MV-4-11 (cell line): ENCODE measurements around the gene AK1.

Experiments used
- DNase-seq: peaks from one replicate; lab custom pipeline; 2025; lab: John Stamatoyannopoulos, UW

AK1 gene

GRCh38 chr9:127877566-127877998 is at the start of gene AK1:
Gene AK1 (minus strand): TSS chr9:127877675. CDS start chr9:127874617, 3,058 bp downstream.
- no peak for DNase-seq

GRCh38 chr9:127926906-127927200 is 49.4 kb upstream of the AK1 start:
- DNase-seq, result no peak

- no peak for DNase-seq
These were observed 48.8 kb upstream of the AK1 start for GRCh38 chr9:127925959-127926905.

- no peak for DNase-seq
These were observed 47.4 kb upstream of the AK1 start for GRCh38 chr9:127924736-127925444.

- no peak for DNase-seq
These were observed 46.3 kb upstream of the AK1 start for GRCh38 chr9:127923771-127924170.

GRCh38 chr9:127923046-127923445 is 45.6 kb upstream of the AK1 start:
- no peak for DNase-seq

- peak; percentile 17 for DNase-seq
These were observed 44.2 kb upstream of the AK1 start for GRCh38 chr9:127921557-127922120.

- no peak for DNase-seq
These were observed 43.3 kb upstream of the AK1 start for GRCh38 chr9:127920794-127921193.

GRCh38 chr9:127919253-127919815 is 41.9 kb upstream of the AK1 start:
- DNase-seq, result peak; percentile 85

GRCh38 chr9:127918183-127919107 is 41.0 kb upstream of the AK1 start:
- DNase-seq, result no peak

GRCh38 chr9:127917603-127918002 is 40.1 kb upstream of the AK1 start:
- DNase-seq, result peak; percentile 84

GRCh38 chr9:127916720-127917581 is 39.5 kb upstream of the AK1 start, which contains the start of gene ST6GALNAC4:
Gene ST6GALNAC4 (minus strand): TSS chr9:127917041. CDS start chr9:127916419, 622 bp downstream.
- peak; percentile 82 for DNase-seq

- DNase-seq, result peak; percentile 20
These were observed 38.6 kb upstream of the AK1 start for GRCh38 chr9:127915801-127916719.

- DNase-seq, result no peak
These were observed 37.9 kb upstream of the AK1 start for GRCh38 chr9:127915325-127915752.

GRCh38 chr9:127913682-127914081 is 36.2 kb upstream of the AK1 start:
- DNase-seq, result no peak

GRCh38 chr9:127912882-127913281 is 35.4 kb upstream of the AK1 start:
- DNase-seq, result peak; percentile 30

GRCh38 chr9:127912296-127912695 is 34.8 kb upstream of the AK1 start:
- no peak for DNase-seq

- DNase-seq, result no peak
These were observed 33.2 kb upstream of the AK1 start for GRCh38 chr9:127910613-127911205.

- peak; percentile 68 for DNase-seq
These were observed 32.4 kb upstream of the AK1 start for GRCh38 chr9:127909839-127910273.
